GM11168 (cell line): ENCODE measurements around the gene STPG1.

Experiments
- in situ Hi-C: fragments of 300-500 bp; cut with MboI; formaldehyde crosslinking; loops from one replicate; pipeline ENCODE4 v1.12.0; 2022; ENCODE audit warnings: low sequenced_read_pairs; ENCODE audit not compliant: unreplicated experiment

Gene STPG1

DNA sequence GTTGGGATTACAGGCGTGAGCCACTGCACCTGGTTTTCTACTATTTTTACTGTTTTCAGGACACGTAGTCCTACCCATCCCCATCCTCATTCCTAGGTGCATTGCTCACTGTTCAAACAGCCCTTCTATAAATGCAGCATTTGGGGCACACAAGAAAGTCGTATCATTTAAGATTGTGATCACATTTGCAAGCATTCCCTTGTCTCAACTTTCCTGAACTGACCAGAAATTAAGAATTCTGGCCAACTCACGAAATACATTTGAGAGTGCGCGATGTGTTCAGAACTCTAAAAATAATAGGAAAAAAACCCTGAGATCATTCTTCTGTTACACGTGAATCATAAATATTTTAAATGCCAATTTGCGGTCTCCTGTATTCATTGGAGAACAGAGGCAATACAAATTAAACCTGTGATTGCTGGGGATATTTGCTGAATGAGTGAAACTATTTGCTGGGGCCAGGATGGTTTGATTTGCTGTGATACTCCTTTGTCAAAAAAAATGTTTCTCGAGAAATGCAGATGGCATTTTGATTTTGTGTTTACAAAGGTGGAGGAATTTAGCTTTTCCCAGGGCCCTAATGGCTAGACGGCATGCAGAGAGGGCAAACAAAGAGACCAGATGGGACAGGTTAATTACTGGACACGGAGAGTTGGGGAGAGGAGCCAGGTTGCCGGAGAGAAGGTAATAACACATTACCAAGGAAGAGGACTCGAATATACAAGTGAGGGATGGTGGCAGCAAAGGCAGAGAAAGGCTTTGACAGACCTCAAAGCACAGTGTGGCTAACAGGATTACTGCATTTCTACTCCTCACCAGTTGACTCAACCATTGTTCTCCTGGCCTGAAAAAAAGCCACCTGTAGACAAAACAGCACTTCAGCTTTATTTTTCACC lies 38.4 kb downstream of the STPG1 start:
- in situ Hi-C loops = no loop called here

DNA sequence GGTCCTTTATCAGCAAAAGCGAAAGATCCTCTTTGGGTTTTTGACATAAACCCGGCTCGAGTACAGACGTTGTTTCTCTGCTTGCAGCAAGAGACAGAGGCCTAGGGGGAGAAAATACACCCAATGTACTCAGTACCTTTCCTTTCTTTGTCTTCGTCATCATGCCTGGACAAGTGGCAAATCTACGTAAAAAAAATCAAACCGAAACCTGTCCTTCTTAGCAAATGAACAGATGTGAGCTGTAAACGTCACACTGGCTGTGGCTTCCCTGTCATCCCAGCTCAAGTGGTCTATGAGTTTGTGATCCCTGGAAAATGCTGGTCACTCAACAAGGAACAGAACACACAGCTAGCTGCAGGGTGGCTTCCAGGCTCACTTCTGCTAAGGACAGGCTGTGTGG lies 39.9 kb downstream of the STPG1 start:
- in situ Hi-C loops = no loop called here

DNA sequence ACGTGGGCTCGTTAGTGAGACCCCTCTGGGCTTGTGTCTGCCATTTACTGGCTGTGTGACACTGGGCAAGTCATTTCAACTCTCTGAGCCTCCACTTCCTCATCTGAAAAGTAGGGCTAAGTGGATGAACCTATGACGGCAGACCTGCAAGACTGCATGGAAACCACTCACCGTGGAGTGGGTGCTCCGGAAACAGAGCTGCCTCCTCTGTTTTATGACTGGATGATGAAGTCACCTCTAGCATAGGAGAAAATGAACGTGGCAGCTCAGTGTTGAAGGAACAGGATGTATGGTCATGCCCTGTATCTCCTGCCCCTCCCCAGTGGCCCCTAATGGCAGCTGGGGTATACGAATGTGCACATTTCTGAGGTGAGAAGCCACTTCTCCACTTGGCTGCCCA lies 40.5 kb downstream of the STPG1 start:
- in situ Hi-C loops = no loop called here

DNA sequence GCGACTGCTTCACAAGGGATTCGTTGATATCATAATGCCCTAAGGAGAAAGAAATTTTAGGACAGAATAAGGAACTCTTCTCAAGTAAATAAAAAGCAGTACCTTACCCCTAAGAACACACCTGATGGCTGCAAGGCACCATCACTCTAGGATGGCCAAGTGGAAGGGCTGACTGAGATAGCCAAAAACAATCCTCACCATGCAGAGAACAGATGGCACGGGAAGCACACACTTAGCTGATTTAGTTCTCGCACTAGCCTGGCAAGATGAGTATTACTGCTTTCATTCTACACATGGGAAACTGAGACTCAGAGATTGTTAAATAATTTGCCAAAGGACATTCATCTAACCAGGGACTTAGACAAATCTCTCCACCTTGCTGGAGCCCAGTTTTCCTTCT lies 43.8 kb downstream of the STPG1 start:
- in situ Hi-C loops = no loop called here

DNA sequence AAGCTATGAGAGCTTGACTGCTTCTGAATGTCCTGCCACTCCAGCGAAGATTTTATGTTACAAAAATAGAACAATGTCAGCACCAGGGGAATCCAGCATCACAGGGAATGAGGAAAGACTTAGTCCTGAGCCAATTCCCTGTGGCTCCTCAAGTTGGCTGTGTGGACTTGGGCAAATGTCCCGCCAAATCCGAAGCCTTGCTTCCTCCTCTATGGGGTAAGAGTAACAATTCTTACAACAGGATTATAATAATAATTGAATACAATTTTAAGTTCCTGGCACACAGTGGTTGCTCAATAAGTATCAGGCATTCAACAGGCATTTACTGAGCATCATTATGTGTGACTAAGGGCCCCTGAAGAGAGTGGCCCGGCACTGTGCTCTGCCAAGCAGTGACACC lies 44.4 kb downstream of the STPG1 start:
- in situ Hi-C loops = no loop called here

DNA sequence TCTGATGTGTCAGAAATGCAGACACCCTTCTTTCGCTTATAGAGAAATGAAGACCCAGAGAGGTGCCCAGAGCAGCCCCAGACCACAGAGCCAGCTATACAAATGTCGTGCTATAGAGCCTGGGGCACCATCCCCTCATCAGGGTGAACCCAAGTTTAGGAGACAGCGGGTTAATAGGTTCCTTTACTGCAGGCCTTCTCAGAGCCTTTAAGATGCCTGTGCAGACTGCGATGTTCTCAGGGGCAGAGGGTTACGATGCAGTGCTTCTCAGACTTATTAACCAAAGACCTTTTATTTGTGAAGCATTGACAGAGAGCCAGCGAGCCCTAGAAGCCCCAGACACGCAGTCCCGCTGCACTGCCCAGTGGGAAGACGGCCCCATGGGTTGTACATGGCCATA lies 46.9 kb downstream of the STPG1 start:
- in situ Hi-C loops = no loop called here

DNA sequence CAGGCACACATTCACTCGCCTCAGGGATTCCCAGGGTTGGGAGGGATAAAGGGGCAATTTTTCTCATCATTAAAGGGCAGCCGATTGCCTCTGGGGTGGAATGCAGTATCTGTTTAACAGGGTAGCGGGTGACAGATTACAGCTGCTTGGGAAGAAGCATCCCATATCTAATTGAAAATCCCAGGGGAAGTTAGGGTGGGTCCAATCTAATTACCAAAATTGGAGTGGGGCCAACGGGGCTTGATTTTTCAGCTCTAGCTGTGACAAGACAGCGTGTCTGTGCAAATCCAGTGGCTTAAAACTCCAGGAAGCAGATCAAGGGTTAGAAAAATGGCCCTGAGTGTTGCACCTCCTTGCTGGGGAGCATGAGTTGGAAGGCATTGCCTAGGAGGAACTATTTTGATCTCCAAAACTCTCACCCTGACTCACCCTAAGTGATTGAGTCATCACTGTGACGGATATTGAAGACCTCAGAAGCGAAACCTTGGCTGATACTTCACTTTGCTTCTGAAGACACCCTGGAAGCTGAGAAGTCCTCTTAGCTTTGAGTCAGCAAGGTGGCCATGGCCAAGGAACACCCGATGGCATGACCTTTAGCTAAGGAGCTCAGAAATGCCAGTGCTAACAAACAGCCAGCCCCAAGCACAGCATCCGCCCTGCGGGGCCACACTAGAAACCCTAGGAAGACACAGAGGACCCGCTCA lies 48.5 kb downstream of the STPG1 start:
- in situ Hi-C loops = no loop called here

DNA sequence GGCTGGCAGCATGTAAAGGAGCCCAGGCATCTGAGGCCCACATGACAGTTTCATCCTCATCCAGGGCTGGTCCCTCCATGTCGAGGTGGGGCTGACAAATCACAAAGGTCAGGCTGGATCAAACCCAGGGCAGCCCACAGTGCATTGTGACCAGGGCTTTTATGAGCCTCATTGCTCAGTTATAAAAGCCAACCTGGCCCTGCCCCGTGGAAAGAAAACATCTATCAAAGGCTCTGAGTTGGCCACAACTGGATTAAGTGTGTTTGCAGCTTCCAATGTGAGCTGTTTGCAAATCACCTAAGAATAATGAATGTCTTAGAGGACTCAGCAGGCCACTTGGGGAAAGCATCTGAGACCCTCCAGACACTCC lies 49.0 kb downstream of the STPG1 start:
- in situ Hi-C loops = no loop called here

DNA sequence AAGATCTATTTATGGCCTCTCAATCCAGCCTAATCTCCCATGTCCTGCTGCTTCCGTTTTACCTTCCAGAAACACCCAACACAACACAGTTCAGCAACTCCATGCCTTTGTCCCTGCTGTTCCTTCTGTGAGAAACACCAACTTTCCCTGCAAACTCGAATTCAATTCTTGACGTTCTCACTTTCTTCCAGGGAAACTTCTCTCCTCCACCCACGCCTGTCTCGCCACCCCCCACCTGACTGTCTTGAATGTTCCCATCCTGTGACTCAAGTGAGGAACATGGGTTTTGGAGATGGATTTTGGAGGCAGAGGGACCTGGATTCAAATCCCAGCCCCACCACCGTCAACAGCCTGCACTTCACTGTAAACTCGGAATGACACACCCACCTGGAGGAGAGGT lies 49.6 kb downstream of the STPG1 start:
- in situ Hi-C loops = no loop called here

DNA sequence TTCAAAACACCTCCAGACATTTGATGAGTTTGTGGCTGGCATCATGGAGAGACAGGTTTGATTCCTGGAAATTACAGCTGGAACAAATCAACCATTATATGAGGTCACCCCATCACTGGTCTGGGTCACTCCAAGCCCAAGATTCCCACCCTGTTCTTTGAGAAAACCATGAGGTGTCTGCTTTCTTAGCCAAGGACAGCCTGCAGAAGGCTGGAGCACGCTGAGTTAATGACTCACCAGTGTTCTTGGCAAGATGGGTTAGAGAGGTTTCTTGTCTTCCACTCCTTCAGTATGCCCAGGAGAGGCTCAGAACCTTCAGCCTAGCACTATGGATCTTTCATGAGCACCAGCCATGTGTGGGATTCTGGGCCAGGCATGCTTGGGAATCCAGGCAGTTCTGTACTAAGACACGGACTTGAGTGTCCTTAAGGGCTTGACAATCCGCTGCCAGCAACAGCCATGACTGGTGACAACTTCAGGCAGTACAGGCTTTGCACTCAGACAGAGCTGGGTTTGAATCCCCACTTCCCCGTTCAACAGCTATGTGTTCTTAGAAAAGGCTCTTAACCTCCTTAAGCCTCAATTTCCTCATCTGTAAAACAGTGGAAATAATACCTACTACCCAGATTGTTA lies 50.5 kb downstream of the STPG1 start:
- in situ Hi-C loops = no loop called here

DNA sequence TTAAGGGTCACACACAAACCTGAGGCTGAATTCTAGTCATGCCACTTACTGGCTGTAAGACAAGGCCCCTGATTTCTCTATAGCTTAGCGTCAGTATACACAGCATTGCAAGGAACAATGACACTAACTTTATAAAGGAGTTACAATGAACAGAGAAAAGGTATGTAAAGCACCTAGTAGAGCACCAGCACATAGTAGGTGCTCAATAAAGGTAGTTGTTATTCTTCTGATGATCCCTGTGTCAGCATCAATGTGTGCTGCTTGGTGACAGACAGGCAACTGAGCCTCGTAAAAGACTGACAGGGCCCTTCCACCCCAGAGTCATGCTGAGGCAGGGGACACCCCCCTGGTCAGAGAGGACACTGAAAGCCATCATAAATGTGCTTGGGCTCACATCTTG lies 51.2 kb downstream of the STPG1 start:
- in situ Hi-C loops = no loop called here

DNA sequence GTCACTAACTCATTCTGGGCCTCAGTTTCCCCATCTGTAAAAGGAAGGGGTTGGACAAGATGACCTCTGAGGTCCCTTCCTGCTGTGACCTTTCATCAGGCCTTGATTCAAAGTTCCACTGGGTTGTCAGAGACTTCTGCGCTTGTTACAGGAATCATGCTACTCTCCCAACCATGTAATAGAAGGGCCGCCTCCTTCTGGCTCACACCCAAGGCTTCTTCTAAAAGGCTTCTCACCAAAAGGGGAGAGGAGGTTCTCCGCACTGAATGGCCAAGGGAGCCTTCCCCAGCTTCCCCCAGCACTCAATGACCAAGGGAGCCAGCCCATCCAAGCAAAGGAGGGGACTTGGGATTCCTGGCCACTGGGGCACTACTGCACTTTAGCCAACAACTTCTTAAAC lies 51.8 kb downstream of the STPG1 start:
- in situ Hi-C loops = no loop called here

DNA sequence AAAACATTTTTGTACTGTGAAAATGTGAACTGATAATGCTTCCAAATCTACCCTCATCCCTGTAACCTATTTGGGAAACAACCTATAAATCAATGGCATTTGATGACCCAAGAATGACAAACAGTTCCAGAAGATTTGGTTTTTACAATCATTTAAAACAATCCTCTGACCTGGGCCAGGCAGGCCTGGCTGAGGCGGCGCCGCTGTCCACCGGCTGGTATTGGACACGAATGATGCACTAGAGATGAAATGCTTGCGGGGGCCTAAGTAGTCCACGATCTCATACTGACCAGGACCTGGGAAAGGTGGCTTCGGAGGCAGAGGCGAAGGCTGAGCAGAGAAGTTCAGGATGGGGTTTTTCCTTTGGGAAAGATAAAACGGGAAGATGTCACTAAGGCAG lies 52.9 kb downstream of the STPG1 start:
- in situ Hi-C loops = no loop called here

DNA sequence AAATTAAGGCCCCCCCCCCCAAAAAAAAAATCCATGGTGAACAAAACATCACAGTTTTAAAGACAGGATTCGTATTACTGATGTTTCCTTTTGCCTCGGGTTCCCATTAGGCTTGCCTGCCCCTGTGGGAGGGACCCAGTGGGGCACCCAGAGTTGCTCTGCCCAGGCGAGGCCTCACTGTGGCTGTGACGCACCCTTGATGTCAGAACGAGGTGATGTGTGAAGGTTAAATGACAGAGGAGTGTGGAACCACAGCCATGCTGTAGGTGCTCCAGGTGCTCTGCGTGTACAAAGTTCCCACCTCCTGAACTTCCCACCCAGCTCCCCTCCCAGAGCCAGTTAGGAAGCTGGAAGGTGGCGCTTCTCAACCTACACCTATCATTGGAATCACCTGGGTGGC lies 56.5 kb downstream of the STPG1 start:
- in situ Hi-C loops = no loop called here

DNA sequence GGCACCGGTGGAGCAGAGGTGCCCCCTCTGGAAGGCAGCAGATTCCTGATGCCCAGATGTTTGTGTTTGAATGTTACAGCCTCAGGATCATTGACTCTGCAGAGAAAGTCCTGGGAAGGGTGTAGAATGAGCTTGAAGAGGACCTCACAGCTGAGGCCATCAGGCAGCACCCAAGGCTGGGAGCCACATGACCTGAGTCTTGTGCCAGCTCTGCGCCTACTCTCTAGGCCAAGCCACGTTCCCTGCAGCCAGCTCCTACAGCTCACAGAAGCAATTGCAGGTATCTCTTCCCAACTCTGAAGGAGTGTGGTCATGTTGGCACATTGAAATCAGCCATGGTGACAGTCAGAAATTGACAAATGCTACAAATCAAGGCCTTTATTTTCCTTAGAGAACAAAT lies 58.1 kb downstream of the STPG1 start:
- in situ Hi-C loops = no loop called here

DNA sequence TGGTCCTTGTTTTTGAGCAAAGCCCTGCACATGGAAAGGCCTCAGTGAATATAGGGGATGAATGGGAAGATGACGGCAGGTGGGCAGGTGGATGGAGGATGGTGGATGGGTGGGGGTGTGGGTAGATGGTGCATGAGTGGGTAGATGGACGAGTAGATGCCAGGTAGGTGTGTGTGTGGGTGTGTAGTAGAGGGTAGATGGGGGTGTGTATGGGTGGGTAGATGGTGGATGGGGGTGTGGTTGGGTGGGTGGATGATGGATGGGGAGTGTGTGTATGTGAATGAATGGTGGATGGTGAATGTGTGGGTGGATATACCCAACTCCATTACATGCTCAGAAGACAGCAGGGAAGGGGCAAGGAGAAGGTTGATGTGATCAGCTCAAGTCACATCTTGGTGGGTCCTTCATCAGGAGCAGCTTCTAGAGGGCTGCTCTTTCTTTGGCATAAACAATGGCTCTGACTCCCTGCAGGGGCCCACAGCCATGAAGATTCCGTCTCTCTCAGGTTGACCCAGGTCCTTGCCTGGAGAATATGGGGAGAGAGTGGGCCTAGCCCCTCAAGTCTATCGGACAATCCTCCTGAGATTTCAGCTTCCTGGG lies 60.2 kb downstream of the STPG1 start:
- in situ Hi-C loops = no loop called here

DNA sequence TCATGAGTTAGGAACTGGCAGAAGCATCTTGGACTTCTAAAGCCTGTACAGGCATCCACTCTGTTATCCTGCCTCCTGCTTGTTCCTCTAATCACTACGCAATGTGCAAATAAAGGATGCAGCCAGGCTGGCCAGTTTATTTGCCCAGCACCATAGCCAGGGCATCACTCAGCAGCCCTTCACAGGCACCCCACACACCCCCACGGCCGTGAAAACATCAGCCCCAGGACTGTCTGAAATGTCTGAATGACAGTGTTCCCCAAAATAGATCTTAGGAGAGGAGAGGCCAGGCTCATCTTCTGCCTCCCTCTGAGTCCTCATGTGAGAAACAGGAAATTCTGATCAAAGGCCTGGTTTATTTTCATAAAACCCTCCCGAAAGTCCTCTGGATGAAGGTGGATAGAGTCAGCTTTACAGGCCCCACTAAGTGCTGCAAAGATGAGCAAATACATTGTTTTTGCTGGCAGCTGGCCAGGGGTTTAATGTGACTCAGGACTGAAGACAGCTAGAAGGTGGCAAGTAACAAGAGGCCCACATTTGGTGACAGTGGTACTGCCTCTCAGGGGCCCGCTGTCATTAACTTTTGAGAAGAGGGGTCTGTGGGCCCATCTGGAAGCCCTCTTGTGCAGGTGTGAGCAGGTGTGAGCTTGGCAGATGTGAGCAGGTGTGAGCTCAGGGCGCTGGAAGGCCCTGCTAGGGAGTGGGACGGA lies 61.5 kb downstream of the STPG1 start:
- in situ Hi-C loops = no loop called here

DNA sequence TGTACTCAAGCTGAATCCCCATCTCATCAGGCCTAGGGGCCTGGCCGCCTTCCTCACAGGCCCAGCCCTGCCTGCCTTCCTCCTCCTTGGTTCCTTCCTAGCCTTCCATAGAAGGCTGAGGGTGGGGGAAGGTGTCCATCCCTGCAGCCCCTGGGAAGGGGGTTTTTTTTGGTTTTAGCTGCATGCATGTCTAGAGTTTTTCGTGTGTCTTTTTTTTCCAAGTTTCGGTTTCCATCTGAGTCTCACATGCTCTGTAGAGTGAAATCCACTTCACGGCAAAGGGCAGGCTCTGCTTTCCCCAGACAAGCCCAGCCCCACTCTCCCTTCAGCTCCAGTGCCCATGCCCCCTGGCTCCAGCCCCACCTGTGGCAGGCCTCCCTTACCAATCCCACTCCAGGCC lies 62.3 kb downstream of the STPG1 start:
- in situ Hi-C loops = no loop called here

DNA sequence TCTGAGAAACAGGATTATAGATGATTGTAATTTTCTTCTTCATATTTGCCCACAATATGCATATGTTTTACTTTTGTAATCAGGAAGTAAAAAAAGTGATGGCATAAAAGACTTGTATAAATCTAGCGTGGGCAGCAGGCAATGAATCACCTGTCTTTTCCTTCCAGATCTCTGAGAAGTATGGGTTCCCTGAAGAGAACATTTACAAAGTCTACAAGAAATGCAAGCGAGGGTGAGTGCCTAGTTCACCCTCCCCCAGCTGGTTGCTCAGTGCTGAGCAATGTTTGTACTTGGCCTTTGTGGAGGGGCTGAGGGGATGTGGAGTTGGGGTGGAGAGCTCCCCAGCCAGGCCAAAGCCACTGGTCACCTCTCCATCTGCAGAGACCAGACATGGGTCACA lies 63.7 kb downstream of the STPG1 start:
- in situ Hi-C loops = no loop called here

DNA sequence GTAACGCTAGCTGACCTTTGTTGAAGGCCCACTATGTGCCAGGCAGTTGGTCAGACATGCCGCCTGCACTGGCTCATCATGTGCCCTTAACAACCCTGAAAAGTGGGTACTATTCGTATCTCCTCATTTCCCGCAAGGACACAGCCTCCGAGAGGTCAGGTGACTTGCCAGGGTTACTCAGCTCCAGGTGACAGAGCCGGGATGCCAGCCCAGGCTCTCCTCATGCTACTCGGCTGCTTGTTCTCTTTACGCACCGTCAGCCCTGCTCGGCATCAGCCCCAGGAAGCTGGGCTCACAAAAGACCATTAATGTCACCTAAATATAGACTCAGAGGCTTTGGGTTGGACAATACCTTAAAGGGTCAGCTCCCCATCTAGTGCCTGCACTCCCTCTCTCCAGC lies 65.4 kb downstream of the STPG1 start:
- in situ Hi-C loops = no loop called here
